ENCODE measurements around the gene C6orf136.
"Not testable (repeated sequence)": the region's sequence is repeated elsewhere in the genome, so short reads cannot be mapped to it uniquely, and the experiment has no call there.

GRCh38 chr6:30657922-30658321 is 11.0 kb downstream of the C6orf136 start:
- TF ChIP-seq CTCF (IDR thresholded peaks at IDR 0.05); POLR2AphosphoS5 (IDR thresholded peaks at IDR 0.05; ENCODE audit: insufficient read depth in 1 of 2, low read depth in 1 of 2): not testable (repeated sequence)

All from vagina (tissue), 2 donors.